ENCODE results near the gene CPNE6.
A peak's percentile ranks its signal among the peaks of the same experiment; 100 is the strongest.

CPNE6 gene

GRCh38 chr14:24077086-24077485, 5.7 kb downstream of the CPNE6 start:
- no peaks in the 10 kb centered on the region for H3K9me3 ChIP-seq
- H3K27ac ChIP-seq: no peak overlapping the region
- peaks cover 0 to 20% (median 13%) of the 10 kb centered on the region in 4 donors for H3K4me1 ChIP-seq
- no peak overlapping the region for H3K4me3 ChIP-seq
- no peak for TF ChIP-seq CTCF (IDR thresholded peaks at IDR 0.05)
- intact Hi-C loops (cut with DNase I; ENCODE audit: low total_unique reads): no loop called here
- peaks cover 0 to 56% of the 10 kb centered on the region in 2 donors for H3K27me3 ChIP-seq
- H3K36me3 ChIP-seq: no peaks in the 10 kb centered on the region
- DNase-seq: no peak

GRCh38 chr14:24078146-24078545, 6.8 kb downstream of the CPNE6 start:
- peaks cover 0 to 10% (median 7%) of the 10 kb centered on the region in 4 donors for H3K4me1 ChIP-seq
- DNase-seq: no peak
- no peaks in the 10 kb centered on the region for H3K9me3 ChIP-seq
- no peaks in the 10 kb centered on the region for H3K36me3 ChIP-seq
- no peak overlapping the region for H3K4me3 ChIP-seq
- no peak for TF ChIP-seq CTCF (IDR thresholded peaks at IDR 0.05)
- intact Hi-C loops (cut with DNase I; ENCODE audit: low total_unique reads): no loop called here
- no peak overlapping the region for H3K27ac ChIP-seq
- H3K27me3 ChIP-seq: peaks cover 0 to 46% of the 10 kb centered on the region in 2 donors

DNA sequence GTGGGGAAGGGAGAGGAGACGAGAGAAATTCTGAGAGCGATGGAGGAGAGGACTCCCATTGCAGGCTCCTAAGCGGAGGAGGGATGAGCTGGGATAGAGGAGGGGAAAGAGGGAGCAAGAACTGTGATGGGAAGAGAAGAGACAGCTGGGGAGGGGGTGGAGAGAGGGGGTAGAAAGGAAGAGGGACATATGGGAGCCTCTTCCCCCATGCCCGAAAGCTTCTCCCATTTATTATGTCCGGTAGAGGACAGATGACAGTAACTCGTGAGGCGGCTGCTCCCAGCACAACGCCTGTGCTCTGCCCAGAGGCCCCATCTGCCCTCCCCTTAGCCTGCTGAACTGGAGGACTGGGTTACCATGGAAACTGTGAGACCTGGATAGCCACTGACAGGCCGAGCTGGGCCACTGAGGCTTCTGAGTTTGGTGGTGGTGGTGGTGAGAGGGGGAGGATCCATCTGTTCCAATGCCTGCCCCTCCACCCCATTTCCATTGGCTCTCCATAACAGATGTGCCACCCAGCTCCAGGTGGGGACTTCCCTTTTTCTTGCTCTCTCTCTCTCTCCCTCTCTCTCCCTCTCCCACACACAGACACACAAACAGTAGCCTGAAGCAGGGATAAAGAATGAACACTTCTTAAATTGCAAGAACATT, 8.3 kb downstream of the CPNE6 start:
- no peak overlapping the region for H3K4me3 ChIP-seq
- TF ChIP-seq CTCF (IDR thresholded peaks at IDR 0.05): no peak
- no peaks in the 10 kb centered on the region for H3K9me3 ChIP-seq
- H3K36me3 ChIP-seq: no peaks in the 10 kb centered on the region
- H3K27ac ChIP-seq: no peak overlapping the region
- intact Hi-C loops (cut with DNase I; ENCODE audit: low total_unique reads): no loop called here
- no peak for DNase-seq
- peaks cover 0 to 10% (median 7%) of the 10 kb centered on the region in 4 donors for H3K4me1 ChIP-seq
- H3K27me3 ChIP-seq: peaks cover 0 to 33% of the 10 kb centered on the region in 2 donors

DNA sequence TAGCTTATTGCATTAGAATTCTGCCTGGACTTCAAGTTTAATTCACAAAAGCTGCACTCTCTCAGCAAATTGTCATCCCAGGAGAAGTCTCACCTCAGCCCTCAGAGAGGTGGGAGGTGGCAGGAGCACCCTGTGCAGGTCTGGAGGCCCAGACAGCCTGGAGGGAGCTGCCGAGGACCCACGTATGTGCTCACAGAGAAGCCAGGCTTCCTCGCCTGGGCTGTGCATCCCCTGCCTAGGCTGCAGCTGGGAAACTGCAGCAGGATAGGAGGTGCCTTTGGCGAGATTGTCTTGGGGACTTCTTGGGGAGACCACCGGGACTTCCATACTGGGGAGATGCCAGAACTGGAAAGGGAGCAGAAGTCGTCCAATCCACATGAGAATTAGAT, 8.8 kb downstream of the CPNE6 start:
- no peak overlapping the region for H3K27ac ChIP-seq
- no peak for TF ChIP-seq CTCF (IDR thresholded peaks at IDR 0.05)

GRCh38 chr14:24080888-24081738, 9.8 kb downstream of the CPNE6 start:
- H3K36me3 ChIP-seq: no peaks in the 10 kb centered on the region
- H3K4me3 ChIP-seq: peak overlapping the region; percentile 52 to 63
- peaks cover 0 to 10% (median 7%) of the 10 kb centered on the region in 4 donors for H3K4me1 ChIP-seq
- peak in 1 of 2 donors; percentile 75 for DNase-seq
- no peak for TF ChIP-seq CTCF (IDR thresholded peaks at IDR 0.05)
- intact Hi-C loops (cut with DNase I; ENCODE audit: low total_unique reads): no loop called here
- peaks cover 0 to 18% of the 10 kb centered on the region in 2 donors for H3K27me3 ChIP-seq
- peak overlapping the region; percentile 28 to 40 for H3K27ac ChIP-seq
- no peaks in the 10 kb centered on the region for H3K9me3 ChIP-seq

More for the DNA sequence above, 8.8 kb downstream of the CPNE6 start:
- intact Hi-C loops (cut with DNase I; ENCODE audit: low total_unique reads): no loop called here
- Histone ChIP-seq H3K4me1 (peaks cover 0 to 10% (median 7%) of the 10 kb centered on the region in 4 donors), H3K36me3 (no peaks in the 10 kb centered on the region), H3K27me3 (peaks cover 0 to 28% of the 10 kb centered on the region in 2 donors), H3K4me3 (no peak overlapping the region), H3K9me3 (no peaks in the 10 kb centered on the region)
- no peak for DNase-seq

Measured in tibial artery (tissue), 4 donors.